Neuronal stem cell (in vitro differentiated cells): ENCODE measurements around the gene PVR.

Experiments used
- DNase-seq: peaks from one replicate; pipeline ENCODE4 v3.0.0-alpha.2; 2013; ENCODE audit warnings: low spot score
- H2AFZ ChIP-seq: one replicate; pipeline ENCODE4 v1.6.1; 2013; ENCODE audit warnings: mild to moderate bottlenecking, low read length, inconsistent platforms
- H2AK5ac ChIP-seq: 2 replicates; pipeline ENCODE4 v1.6.1; 2013; ENCODE audit warnings: low read depth, mild to moderate bottlenecking, inconsistent platforms, low read length, moderate library complexity, mixed read lengths
- H2BK120ac ChIP-seq: 2 replicates; pipeline ENCODE4 v1.6.1; 2013; ENCODE audit warnings: low read depth, mild to moderate bottlenecking, inconsistent platforms, low read length, moderate library complexity, mixed read lengths
- H2BK12ac ChIP-seq: one replicate; pipeline ENCODE4 v1.6.1; 2013; ENCODE audit warnings: low read length, inconsistent platforms
- H2BK15ac ChIP-seq: 2 replicates; pipeline ENCODE4 v1.6.1; 2013; ENCODE audit warnings: mild to moderate bottlenecking, low read length, inconsistent platforms, mixed read lengths
- H2BK5ac ChIP-seq: one replicate; pipeline ENCODE4 v1.6.1; 2013; ENCODE audit warnings: inconsistent platforms, mild to moderate bottlenecking, low read length, moderate library complexity
- H3K14ac ChIP-seq: one replicate; pipeline ENCODE4 v1.6.1; 2013; ENCODE audit warnings: low read length, inconsistent platforms
- H3K18ac ChIP-seq: 2 replicates; pipeline ENCODE4 v1.6.1; 2013; ENCODE audit warnings: low read length, inconsistent platforms
- H3K23ac ChIP-seq: 2 replicates; pipeline ENCODE4 v1.6.1; 2013; ENCODE audit warnings: low read depth, mild to moderate bottlenecking, mixed read lengths, low read length, inconsistent platforms; ENCODE audit not compliant: poor library complexity
- H3K27ac ChIP-seq: replicated peaks from 3 replicates; pipeline ENCODE4 v1.5.1; 2013; ENCODE audit warnings: low read length, inconsistent platforms
- H3K27me3 ChIP-seq, 3 experiments: 2 replicates each; pipeline ENCODE4 v1.6.1; 2013; ENCODE audit warnings: low read length in 3 of 3, mild to moderate bottlenecking in 2 of 3, inconsistent platforms in 1 of 3, low read depth in 1 of 3, mixed read lengths in 1 of 3, moderate library complexity in 1 of 3; ENCODE audit not compliant: control insufficient read depth in 3 of 3, insufficient read depth in 3 of 3
- H3K36me3 ChIP-seq, 2 donors: replicated peaks in 1 of 2; 2 replicates each; pipeline ENCODE4 v1.6.1; 2013; ENCODE audit warnings: low read length in 2 of 2; ENCODE audit not compliant: control insufficient read depth in 2 of 2, insufficient read depth in 2 of 2
- H3K4ac ChIP-seq: 2 replicates; pipeline ENCODE4 v1.6.1; 2013; ENCODE audit warnings: inconsistent platforms, mild to moderate bottlenecking, low read length, moderate library complexity
- H3K4me1 ChIP-seq, 2 donors: 1 replicate in 1 of 2; 2 replicates in 1 of 2; pipeline ENCODE4 v1.6.1; 2013; ENCODE audit warnings: low read length in 2 of 2, low read depth in 1 of 2; ENCODE audit not compliant: control insufficient read depth in 2 of 2, insufficient read depth in 1 of 2
- H3K4me2 ChIP-seq: one replicate; pipeline ENCODE4 v1.6.1; 2013; ENCODE audit warnings: mild to moderate bottlenecking, low read length, inconsistent platforms; ENCODE audit not compliant: insufficient read depth, poor library complexity, severe bottlenecking
- H3K4me3 ChIP-seq, 2 donors: 2 replicates each; pipeline ENCODE4 v1.5.1; 2013; ENCODE audit warnings: low read length in 2 of 2, mild to moderate bottlenecking in 2 of 2, inconsistent platforms in 1 of 2, moderate library complexity in 1 of 2
- H3K79me1 ChIP-seq: one replicate; pipeline ENCODE4 v1.6.1; 2013; ENCODE audit warnings: low read depth, mild to moderate bottlenecking, inconsistent platforms, low read length, moderate library complexity
- H3K9ac ChIP-seq: one replicate; pipeline ENCODE4 v1.6.1; 2013; ENCODE audit warnings: mild to moderate bottlenecking, low read depth, low read length, inconsistent platforms; ENCODE audit not compliant: poor library complexity
- H3K9me3 ChIP-seq, 2 donors: replicated peaks in 1 of 2; 2 replicates each; pipeline versions ENCODE3 to v1.6.1; 2013; ENCODE audit warnings: low read length in 2 of 2, mild to moderate bottlenecking in 2 of 2, inconsistent platforms in 1 of 2, low read depth in 1 of 2, mixed read lengths in 1 of 2, moderate library complexity in 1 of 2; ENCODE audit not compliant: control insufficient read depth in 2 of 2, insufficient read depth in 1 of 2
- H4K8ac ChIP-seq: one replicate; pipeline ENCODE4 v1.6.1; 2013; ENCODE audit warnings: low read depth, mild to moderate bottlenecking, inconsistent platforms, low read length, moderate library complexity
- H4K91ac ChIP-seq: one replicate; pipeline ENCODE4 v1.6.1; 2013; ENCODE audit warnings: low read length, low read depth, mild to moderate bottlenecking, inconsistent platforms; ENCODE audit not compliant: poor library complexity
- WGBS, 2 donors: extraction: QIAGEN DNeasy Blood & Tissue Kit; methylation state at CpG; one replicate each; pipeline ENCODE4 v1.1.7; 2013; ENCODE audit warnings: missing lambda C conversion rate in 2 of 2, mixed read lengths in 1 of 2; ENCODE audit not compliant: insufficient read length in 2 of 2, insufficient replicate concordance in 1 of 2; ENCODE audit errors: extremely low coverage in 2 of 2; 5-methylcytosine and 5-hydroxymethylcytosine counted together

PVR gene

DNA sequence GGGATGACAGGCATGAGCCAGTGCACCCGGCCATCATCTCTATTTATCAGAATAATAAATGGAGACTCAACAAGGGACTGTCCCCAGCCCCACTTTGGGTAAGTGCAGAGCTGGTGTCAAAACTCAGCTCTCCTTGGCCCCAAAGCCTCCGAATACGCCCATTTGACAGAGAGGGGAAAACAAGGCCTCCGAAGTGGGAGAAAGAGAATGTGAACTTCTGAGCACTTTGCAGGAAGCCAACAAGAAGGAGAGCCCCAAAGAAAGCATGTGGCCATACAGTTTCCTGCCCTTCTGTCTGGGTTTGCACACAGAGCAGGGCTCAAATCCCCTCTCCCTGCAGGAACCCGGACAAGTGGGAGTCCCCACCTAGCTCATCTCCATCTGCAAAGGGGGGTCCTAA is 56.8 kb downstream of the PVR start:
- Histone ChIP-seq H3K27ac (no peak overlapping the region), H3K9me3 (no peaks in the 10 kb centered on the region), H2BK120ac (no peak overlapping the region), H3K79me1 (no peaks in the 10 kb centered on the region), H3K18ac (no peak overlapping the region), H3K4me1 (no peaks in the 10 kb centered on the region), H3K14ac (no peak overlapping the region), H3K4me3 (no peak overlapping the region), H4K91ac (no peak overlapping the region), H3K23ac (no peak overlapping the region), H2AFZ (no peak overlapping the region), H2BK15ac (no peak overlapping the region), H3K4ac (no peak overlapping the region), H3K9ac (no peak overlapping the region), H3K27me3 (peaks cover 0 to 6% (median 0%) of the 10 kb centered on the region in 3 experiments), H2AK5ac (peak overlapping the region; percentile 74), H3K36me3 (no peaks in the 10 kb centered on the region), H2BK12ac (no peak overlapping the region), H2BK5ac (no peak overlapping the region), H4K8ac (no peak overlapping the region), H3K4me2 (no peak overlapping the region)
- DNase-seq = no peak
- WGBS, 2 donors = no CpG with 5 or more reads among the region's 5 CpGs

- peaks cover 0 to 6% (median 0%) of the 10 kb centered on the region in 3 experiments for H3K27me3 ChIP-seq
Measured at GRCh38 chr19:44701228-44701627, 57.5 kb downstream of the PVR start.

GRCh38 chr19:44702551-44703176 is 59.0 kb downstream of the PVR start:
- no peaks in the 10 kb centered on the region for H3K4me1 ChIP-seq
- H3K36me3 ChIP-seq = no peaks in the 10 kb centered on the region
- no peaks in the 10 kb centered on the region for H3K79me1 ChIP-seq
- peak overlapping the region; percentile 7 for H3K18ac ChIP-seq
- no peak overlapping the region for H3K4me2 ChIP-seq
- no peak for DNase-seq
- no peak overlapping the region for H3K9ac ChIP-seq
- no CpG with 5 or more reads among the region's 17 CpGs for WGBS, 2 donors
- H2AK5ac ChIP-seq = no peak overlapping the region
- no peak overlapping the region for H3K4me3 ChIP-seq
- H2BK12ac ChIP-seq = no peak overlapping the region
- H3K4ac ChIP-seq = no peak overlapping the region
- H2BK5ac ChIP-seq = no peak overlapping the region
- H3K23ac ChIP-seq = no peak overlapping the region
- H2AFZ ChIP-seq = no peak overlapping the region
- H4K91ac ChIP-seq = no peak overlapping the region
- H2BK15ac ChIP-seq = no peak overlapping the region
- no peak overlapping the region for H3K27ac ChIP-seq
- no peaks in the 10 kb centered on the region for H3K9me3 ChIP-seq
- H3K27me3 ChIP-seq = peaks cover 0 to 6% (median 0%) of the 10 kb centered on the region in 3 experiments
- H3K14ac ChIP-seq = no peak overlapping the region
- no peak overlapping the region for H4K8ac ChIP-seq
- no peak overlapping the region for H2BK120ac ChIP-seq

More at GRCh38 chr19:44701228-44701627, 57.5 kb downstream of the PVR start:
- Histone ChIP-seq H2BK12ac (no peak overlapping the region), H4K8ac (no peak overlapping the region), H3K4me1 (no peaks in the 10 kb centered on the region), H3K9ac (no peak overlapping the region), H2BK5ac (no peak overlapping the region), H3K14ac (peak overlapping the region; percentile 31), H2AFZ (no peak overlapping the region), H3K23ac (no peak overlapping the region), H2AK5ac (peak overlapping the region; percentile 74), H3K4me2 (no peak overlapping the region), H3K4me3 (no peak overlapping the region), H3K36me3 (no peaks in the 10 kb centered on the region), H3K79me1 (no peaks in the 10 kb centered on the region), H3K9me3 (no peaks in the 10 kb centered on the region), H4K91ac (no peak overlapping the region), H2BK120ac (no peak overlapping the region), H3K27ac (no peak overlapping the region), H3K4ac (no peak overlapping the region), H3K18ac (peak overlapping the region; percentile 48), H2BK15ac (no peak overlapping the region)
- no peak for DNase-seq
- WGBS, 2 donors = no CpG with 5 or more reads among the region's 15 CpGs

GRCh38 chr19:44703336-44704078 is 59.8 kb downstream of the PVR start:
- Histone ChIP-seq H3K14ac (peak overlapping the region; percentile 58), H3K18ac (peak overlapping the region; percentile 90), H2BK5ac (no peak overlapping the region), H2BK12ac (peak overlapping the region; percentile 75), H3K4me3 (no peak overlapping the region), H3K4ac (no peak overlapping the region), H3K27me3 (peaks cover 0 to 6% (median 0%) of the 10 kb centered on the region in 3 experiments), H3K27ac (no peak overlapping the region), H3K23ac (peak overlapping the region; percentile 70), H3K9me3 (no peaks in the 10 kb centered on the region), H4K8ac (peak overlapping the region; percentile 54), H2AFZ (no peak overlapping the region), H3K36me3 (no peaks in the 10 kb centered on the region), H2BK15ac (peak overlapping the region; percentile 98), H3K79me1 (no peaks in the 10 kb centered on the region), H2BK120ac (no peak overlapping the region), H3K4me1 (no peaks in the 10 kb centered on the region), H3K9ac (peak overlapping the region; percentile 35), H3K4me2 (no peak overlapping the region), H4K91ac (peak overlapping the region; percentile 42), H2AK5ac (peak overlapping the region; percentile 81)
- DNase-seq = no peak
- no CpG with 5 or more reads among the region's 28 CpGs for WGBS, 2 donors
